NT2/D1 (cell line): ENCODE data around the gene TFAP2D.

ENCODE experiments used
- DNase-seq: peaks from one replicate; pipeline ENCODE4 v3.0.0-alpha.2; 2011; ENCODE audit warnings: low read depth, low spot score
- H3K27me3 ChIP-seq: 2 replicates; pipeline ENCODE4 v1.6.0; 2011; ENCODE audit warnings: mild to moderate bottlenecking; ENCODE audit not compliant: insufficient read length, insufficient read depth
- H3K36me3 ChIP-seq: 2 replicates; pipeline ENCODE4 v1.6.1; 2011; ENCODE audit warnings: mild to moderate bottlenecking, low read length, mixed read lengths; ENCODE audit not compliant: insufficient read depth, insufficient read length
- H3K4me1 ChIP-seq: 2 replicates; pipeline ENCODE4 v1.5.1; 2011; ENCODE audit not compliant: insufficient read depth, insufficient read length
- H3K4me3 ChIP-seq: 2 replicates; pipeline ENCODE4 v1.5.1; 2011; ENCODE audit warnings: low read depth; ENCODE audit not compliant: insufficient read length
- H3K9ac ChIP-seq: 2 replicates; pipeline ENCODE4 v1.6.0; 2011; ENCODE audit warnings: low read depth; ENCODE audit not compliant: insufficient read length
- H3K9me3 ChIP-seq: 2 replicates; pipeline ENCODE4 v1.5.1; 2011; ENCODE audit warnings: mild to moderate bottlenecking, low read length; ENCODE audit not compliant: insufficient read depth
- SUZ12 ChIP-seq: IDR thresholded peaks from 2 replicates; pipeline ENCODE4 v1.6.1; 2011; ENCODE audit not compliant: insufficient read length, insufficient read depth; ENCODE audit errors: extremely low read depth
- YY1 ChIP-seq: IDR thresholded peaks from 2 replicates; pipeline ENCODE4 v1.6.1; 2011; ENCODE audit not compliant: insufficient read length, insufficient read depth
- ZNF274 ChIP-seq: IDR thresholded peaks from 2 replicates; pipeline ENCODE4 v1.6.1; 2011; ENCODE audit warnings: mild to moderate bottlenecking, low read depth, low read length

Gene TFAP2D

DNA sequence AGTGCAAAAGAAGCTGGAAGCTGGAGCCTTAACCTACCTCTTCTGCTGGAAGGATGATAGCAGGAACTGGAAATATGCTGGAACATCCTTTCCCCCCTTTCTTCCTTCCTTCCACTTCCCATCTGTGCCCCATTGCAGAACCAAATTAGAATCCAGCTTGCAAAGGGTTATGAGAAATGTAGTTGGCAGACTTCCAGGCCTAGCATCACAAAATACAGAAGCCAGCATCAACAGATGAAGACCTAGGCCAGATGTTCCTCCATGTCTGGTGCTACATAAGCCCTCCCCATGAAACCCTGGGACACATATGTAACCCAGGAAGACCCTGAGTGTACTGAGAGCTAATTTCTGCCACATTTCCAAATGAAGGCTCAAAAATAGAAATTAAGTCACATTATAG, 65.4 kb downstream of the TFAP2D start:
- TF ChIP-seq SUZ12 (no peak), ZNF274 (no peak), YY1 (no peak)
- no peak for DNase-seq
- no peaks in the 10 kb centered on the region for H3K36me3 ChIP-seq
- no peaks in the 10 kb centered on the region for H3K27me3 ChIP-seq
- no peak overlapping the region for H3K9ac ChIP-seq
- no peaks in the 10 kb centered on the region for H3K9me3 ChIP-seq
- H3K4me1 ChIP-seq, result no peaks in the 10 kb centered on the region
- no peak overlapping the region for H3K4me3 ChIP-seq

DNA sequence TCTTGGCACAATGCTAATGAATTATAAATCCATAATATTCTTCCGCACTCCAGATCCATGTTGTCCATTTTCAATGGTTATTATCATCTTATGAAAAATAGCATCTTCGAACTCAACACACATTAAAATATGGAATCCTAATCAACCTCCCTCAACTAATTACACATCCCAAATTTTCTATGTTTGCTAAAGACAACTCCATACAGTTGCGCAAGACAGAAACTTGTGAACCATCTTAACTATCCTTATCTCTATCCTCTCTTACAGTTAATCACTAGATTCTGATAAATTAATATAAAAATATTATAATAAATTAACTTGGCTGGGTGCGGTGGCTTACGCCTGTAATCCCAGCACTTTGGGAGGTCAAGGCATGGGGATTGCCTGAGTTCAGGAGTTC, 67.1 kb downstream of the TFAP2D start:
- Histone ChIP-seq H3K27me3 (no peaks in the 10 kb centered on the region), H3K4me1 (no peaks in the 10 kb centered on the region), H3K9me3 (no peaks in the 10 kb centered on the region), H3K9ac (no peak overlapping the region), H3K36me3 (no peaks in the 10 kb centered on the region), H3K4me3 (no peak overlapping the region)
- DNase-seq, result no peak
- TF ChIP-seq ZNF274 (no peak), SUZ12 (no peak), YY1 (no peak)

DNA sequence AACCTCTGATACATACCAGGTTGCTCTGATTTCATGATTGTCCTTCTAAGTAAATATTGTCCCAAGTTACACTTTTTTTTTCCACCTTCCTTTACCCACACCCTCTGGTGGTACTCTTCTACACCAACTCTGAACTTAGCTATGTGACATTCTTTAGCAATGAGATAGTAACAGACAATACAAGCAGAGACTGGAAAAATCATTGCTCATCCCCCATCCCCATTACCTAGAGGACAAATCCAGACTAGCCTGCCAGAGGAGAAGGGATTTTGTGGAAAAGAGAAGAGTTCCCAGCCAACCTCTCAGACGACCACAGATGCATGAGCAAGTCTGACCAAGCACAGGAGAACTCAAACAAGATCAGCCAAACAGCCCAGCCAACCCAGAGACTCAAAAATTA, 72.6 kb downstream of the TFAP2D start:
- TF ChIP-seq ZNF274, result no peak
- no peak for TF ChIP-seq YY1
- no peak for TF ChIP-seq SUZ12
- H3K9ac ChIP-seq, result no peak overlapping the region
- no peaks in the 10 kb centered on the region for H3K27me3 ChIP-seq
- no peak overlapping the region for H3K4me3 ChIP-seq
- no peaks in the 10 kb centered on the region for H3K36me3 ChIP-seq
- no peak for DNase-seq
- no peaks in the 10 kb centered on the region for H3K4me1 ChIP-seq
- H3K9me3 ChIP-seq, result no peaks in the 10 kb centered on the region

DNA sequence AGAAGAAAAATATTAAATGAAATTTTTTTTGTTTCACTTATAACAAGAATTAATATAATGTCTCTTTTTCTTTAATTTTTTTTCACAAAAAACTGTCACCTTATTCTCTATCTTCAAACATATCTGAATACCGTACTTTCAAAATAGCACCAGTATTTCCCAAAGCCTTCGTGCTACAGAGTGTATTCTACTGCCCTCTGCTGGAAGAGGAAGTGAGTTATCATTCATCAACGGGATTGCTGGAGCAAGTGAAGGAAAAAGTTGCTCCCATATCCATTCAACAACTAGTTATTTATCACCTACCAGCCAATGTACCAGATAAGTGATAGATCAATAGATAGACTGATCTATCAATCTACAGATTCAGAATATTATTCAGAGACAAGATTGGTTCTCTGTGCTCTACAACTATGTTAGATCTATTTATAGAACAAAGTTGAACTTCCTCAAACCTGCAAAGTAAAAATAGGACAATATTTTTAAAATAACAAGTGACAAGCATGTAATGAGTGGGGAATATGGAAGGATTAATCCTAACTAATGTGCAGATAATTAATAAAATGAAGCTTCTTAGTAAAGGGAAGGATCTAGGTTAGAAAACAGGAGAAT, 78.7 kb downstream of the TFAP2D start:
- peak; percentile 33 for DNase-seq
- no peaks in the 10 kb centered on the region for H3K36me3 ChIP-seq
- TF ChIP-seq YY1 (no peak), ZNF274 (no peak), SUZ12 (no peak)

DNA sequence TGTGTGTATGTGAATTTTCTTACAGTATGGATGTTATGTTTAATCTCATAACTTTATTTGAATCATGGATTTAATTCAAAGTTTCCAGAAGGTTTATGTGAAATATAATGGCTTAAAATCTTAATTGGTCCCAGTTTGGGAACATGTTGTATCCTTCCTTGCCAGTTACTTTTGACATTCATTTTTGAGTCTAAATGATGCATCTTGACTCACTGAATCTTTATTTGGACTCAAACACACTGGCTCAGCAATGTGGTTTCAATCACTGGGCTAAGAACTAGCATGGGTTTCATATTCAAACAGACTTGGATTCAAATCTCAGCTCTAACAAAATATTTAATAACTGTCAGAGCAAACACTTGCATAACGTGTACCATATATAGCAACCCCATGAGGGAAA, 79.4 kb downstream of the TFAP2D start:
- H3K9ac ChIP-seq, result no peak overlapping the region
- H3K36me3 ChIP-seq, result no peaks in the 10 kb centered on the region
- no peak overlapping the region for H3K4me3 ChIP-seq
- no peaks in the 10 kb centered on the region for H3K27me3 ChIP-seq
- no peaks in the 10 kb centered on the region for H3K9me3 ChIP-seq
- TF ChIP-seq YY1, result no peak
- no peak for TF ChIP-seq SUZ12
- TF ChIP-seq ZNF274, result no peak
- no peak for DNase-seq
- no peaks in the 10 kb centered on the region for H3K4me1 ChIP-seq

More for the DNA sequence above, 78.7 kb downstream of the TFAP2D start:
- no peak overlapping the region for H3K9ac ChIP-seq
- H3K27me3 ChIP-seq, result no peaks in the 10 kb centered on the region
- H3K4me1 ChIP-seq, result no peaks in the 10 kb centered on the region
- no peaks in the 10 kb centered on the region for H3K9me3 ChIP-seq
- no peak overlapping the region for H3K4me3 ChIP-seq

DNA sequence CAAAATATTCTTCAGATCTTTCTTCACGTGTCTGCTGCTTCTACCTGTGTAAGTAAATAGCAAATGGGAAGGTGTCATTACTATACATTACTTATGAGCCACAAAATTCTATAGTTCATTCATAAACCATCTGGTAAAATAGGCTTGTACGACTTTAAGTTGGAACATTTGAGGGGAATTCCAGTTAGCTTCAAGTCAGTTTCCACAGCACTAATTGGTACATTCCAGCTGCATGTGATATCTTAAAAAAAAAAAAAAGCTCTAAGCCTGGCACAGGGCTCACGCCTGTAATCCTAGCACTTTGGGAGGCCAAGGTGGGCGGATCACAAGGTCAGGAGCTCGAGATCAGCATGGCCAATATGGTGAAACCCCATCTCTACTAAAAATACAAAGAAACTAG, 82.2 kb downstream of the TFAP2D start:
- no peak for DNase-seq
- H3K4me1 ChIP-seq, result no peaks in the 10 kb centered on the region
- TF ChIP-seq SUZ12 (no peak), YY1 (no peak), ZNF274 (no peak)

DNA sequence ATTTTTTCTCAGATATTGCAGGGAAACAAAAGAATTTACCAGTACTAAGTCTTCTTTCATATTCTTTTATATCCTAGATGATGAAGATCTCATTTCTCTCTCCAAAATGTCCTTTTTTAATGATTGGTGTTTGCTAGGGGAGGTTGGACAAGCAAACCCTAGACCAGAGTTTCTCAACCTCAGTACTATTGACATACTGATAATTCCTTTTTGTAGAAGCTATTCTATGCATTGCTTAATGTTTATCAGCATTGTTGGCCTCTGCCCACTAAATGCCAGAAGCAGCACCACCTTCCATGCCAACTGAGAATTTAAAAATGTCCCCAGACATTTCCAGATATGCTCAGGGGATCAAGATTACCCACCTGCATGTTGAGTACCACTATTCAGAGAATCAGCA, 91.0 kb downstream of the TFAP2D start:
- TF ChIP-seq ZNF274 (no peak), SUZ12 (no peak), YY1 (no peak)
- no peaks in the 10 kb centered on the region for H3K9me3 ChIP-seq
- no peaks in the 10 kb centered on the region for H3K4me1 ChIP-seq
- no peak overlapping the region for H3K4me3 ChIP-seq
- H3K36me3 ChIP-seq, result no peaks in the 10 kb centered on the region
- H3K9ac ChIP-seq, result no peak overlapping the region
- DNase-seq, result no peak
- H3K27me3 ChIP-seq, result no peaks in the 10 kb centered on the region

More for the DNA sequence above, 82.2 kb downstream of the TFAP2D start:
- Histone ChIP-seq H3K27me3 (no peaks in the 10 kb centered on the region), H3K9me3 (no peaks in the 10 kb centered on the region), H3K4me3 (no peak overlapping the region), H3K9ac (no peak overlapping the region), H3K36me3 (no peaks in the 10 kb centered on the region)

DNA sequence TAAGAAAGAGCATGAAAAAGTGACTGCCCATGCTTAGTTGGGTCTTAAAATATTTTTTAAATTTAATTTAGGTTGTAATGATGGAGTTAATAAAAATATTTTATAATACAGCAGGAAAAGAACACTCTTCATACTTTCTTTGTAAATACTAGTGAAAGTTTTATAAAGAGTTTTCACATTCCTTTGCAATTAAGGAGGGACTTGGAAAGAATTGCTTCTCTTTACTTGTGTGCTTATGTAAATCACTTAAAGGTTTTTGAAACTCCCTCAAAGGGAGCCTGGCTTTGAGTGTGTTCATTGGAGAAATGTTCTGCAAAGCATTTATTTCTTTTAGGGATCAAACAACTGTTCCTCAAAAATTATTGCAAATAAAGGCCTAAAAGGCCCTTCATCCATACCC, 93.7 kb downstream of the TFAP2D start:
- Histone ChIP-seq H3K4me3 (no peak overlapping the region), H3K9ac (no peak overlapping the region), H3K4me1 (no peaks in the 10 kb centered on the region), H3K27me3 (no peaks in the 10 kb centered on the region), H3K9me3 (no peaks in the 10 kb centered on the region), H3K36me3 (no peaks in the 10 kb centered on the region)
- DNase-seq, result no peak
- TF ChIP-seq YY1 (no peak), SUZ12 (no peak), ZNF274 (no peak)
